Neural progenitor cell (in vitro differentiated cells): ENCODE results near the gene GNS.

Experiments
- EZH2 ChIP-seq: fragments of 200-600 bp; sonication (generic); IDR thresholded peaks from 2 replicates; pipeline ENCODE4 v1.6.1; 2017; ENCODE audit warnings: antibody characterized with exemption, mild to moderate bottlenecking, moderate library complexity
- EZH2phosphoT487 ChIP-seq: fragments of 200-600 bp; sonication (generic); IDR thresholded peaks from 2 replicates; pipeline ENCODE4 v1.6.1; 2017; ENCODE audit warnings: antibody characterized with exemption
- TF ChIP-seq, protein P1 (sequence below): fragments of 200-600 bp; sonication (generic); IDR thresholded peaks from 2 replicates; pipeline ENCODE4 v1.5.1; 2017; ENCODE audit warnings: antibody characterized with exemption, mild to moderate bottlenecking

DNA sequence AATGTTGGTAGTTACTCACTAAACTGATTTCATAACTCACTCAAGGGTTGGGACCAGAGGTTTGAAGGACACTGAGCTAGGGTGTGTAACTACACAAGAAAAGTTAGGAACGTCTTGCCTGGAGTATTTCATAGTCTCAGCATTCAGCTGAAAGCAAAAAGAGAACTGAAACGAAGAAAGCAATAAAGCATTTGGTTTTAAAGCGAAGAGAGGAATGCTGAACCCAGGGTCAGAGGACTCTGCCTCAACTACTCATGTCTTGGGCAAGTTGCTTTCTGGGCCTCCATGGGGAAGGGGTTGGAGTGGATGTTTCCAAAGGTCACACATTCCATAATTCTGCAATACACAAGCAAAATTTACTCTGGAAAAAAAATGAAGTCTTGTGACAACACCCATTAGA lies 1.4 kb downstream of the GNS start:
- TF ChIP-seq, protein P1, sequence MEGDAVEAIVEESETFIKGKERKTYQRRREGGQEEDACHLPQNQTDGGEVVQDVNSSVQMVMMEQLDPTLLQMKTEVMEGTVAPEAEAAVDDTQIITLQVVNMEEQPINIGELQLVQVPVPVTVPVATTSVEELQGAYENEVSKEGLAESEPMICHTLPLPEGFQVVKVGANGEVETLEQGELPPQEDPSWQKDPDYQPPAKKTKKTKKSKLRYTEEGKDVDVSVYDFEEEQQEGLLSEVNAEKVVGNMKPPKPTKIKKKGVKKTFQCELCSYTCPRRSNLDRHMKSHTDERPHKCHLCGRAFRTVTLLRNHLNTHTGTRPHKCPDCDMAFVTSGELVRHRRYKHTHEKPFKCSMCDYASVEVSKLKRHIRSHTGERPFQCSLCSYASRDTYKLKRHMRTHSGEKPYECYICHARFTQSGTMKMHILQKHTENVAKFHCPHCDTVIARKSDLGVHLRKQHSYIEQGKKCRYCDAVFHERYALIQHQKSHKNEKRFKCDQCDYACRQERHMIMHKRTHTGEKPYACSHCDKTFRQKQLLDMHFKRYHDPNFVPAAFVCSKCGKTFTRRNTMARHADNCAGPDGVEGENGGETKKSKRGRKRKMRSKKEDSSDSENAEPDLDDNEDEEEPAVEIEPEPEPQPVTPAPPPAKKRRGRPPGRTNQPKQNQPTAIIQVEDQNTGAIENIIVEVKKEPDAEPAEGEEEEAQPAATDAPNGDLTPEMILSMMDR = no peak
- TF ChIP-seq EZH2phosphoT487 (no peak), EZH2 (no peak)
